Renal pelvis (tissue), 4 donors: ENCODE data around the gene CA5A. TPM values are rescaled to one million over a fixed set of nuclear protein-coding genes. Genes with fewer than 3 reads are reported as not detected.
"Not testable (repeated sequence)": the region's sequence is repeated elsewhere in the genome, so short reads cannot be mapped to it uniquely, and the experiment has no call there.

Source experiments
- DNase-seq: peaks from one replicate; pipeline ENCODE4 v3.0.0-alpha.2; 2013
- polyA plus RNA-seq, 3 donors: library from polyadenylated mRNA; unstranded; fragments of 120-200 nt; gene quantifications; one replicate each; pipeline ENCODE4 v1.2.1, GENCODE V29; 2013; ENCODE audit not compliant: insufficient read length in 3 of 3

Gene CA5A
- polyA plus RNA-seq, 3 donors, result 0.16 to 0.25 (median 0.17) TPM

DNA sequence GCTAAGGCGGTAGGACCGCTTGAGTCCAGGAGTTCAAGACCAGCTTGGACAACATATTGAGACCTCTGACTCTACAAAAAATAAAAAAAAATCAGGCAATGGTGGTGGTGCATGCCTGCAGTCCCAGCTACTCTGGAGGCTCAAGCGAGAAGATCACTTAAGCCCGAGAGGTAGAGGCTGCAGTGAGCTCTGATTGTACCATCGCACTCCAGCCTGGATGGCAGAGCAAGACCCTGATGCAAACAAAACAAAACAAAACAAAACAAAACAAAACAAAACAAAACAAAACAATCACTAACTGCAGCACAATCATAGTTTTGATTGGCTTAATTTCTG, 12.4 kb upstream of the CA5A start:
- DNase-seq, result no peak

GRCh38 chr16:87948119-87948545, 11.8 kb upstream of the CA5A start:
- no peak for DNase-seq

DNA sequence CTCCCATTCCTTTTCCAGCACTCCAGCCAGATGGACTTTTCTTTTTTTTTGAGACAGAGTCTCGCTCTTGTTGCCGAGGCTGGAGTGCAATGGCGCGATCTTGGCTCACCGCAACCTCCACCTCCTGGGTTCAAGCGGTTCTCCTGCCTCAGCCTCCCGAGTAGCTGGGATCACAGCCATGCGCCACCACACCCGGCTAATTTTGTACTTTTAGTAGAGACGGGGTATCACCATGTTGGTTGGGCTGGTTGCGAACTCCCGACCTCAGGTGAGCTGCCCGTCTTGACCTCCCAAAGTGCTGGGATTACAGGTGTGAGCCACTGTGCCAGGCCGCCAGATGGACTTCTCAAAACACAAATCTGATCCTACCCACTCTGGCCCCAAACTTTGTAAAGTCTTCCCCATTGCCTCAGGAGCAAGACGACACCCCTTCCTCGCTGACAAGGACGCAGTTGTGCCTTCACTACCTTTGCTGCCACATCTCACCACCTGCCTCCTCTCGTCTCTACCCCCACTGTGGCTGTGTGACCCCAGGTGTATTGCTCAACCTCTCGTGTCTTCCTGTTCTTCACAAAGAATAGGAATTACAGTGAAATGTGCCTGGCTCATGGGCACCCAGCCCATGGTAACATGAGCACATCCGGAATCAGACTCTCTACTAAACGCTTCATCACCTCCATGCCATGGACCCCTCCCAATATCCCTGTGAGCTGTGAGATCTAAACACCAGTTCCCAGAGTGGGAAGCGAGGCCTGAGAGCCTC, 11.2 kb upstream of the CA5A start:
- DNase-seq, result no peak

GRCh38 chr16:87946596-87947347, 10.4 kb upstream of the CA5A start:
- no peak for DNase-seq

GRCh38 chr16:87945351-87946042, 9.2 kb upstream of the CA5A start:
- DNase-seq, result peak; percentile 88

DNA sequence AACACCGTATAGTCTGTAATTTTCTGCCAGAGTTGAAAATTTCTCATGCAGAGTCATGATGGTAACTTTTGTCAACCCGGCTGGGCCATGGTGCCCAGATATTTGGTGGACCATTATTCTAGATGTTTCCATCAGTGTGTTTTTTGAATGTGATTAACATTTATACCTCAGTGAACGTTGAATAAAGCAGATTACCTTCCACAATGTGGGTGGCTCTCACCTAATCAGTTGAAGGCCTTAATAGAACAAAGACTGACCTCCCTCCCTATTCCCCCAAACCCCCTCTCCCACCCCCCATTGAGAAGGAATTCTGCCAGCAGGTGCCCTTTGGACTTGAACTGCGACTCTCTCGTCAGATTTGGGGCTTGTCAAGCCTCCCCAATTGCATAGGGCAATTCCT, 6.4 kb upstream of the CA5A start:
- DNase-seq, result no peak

- no peak for DNase-seq
Measured at GRCh38 chr16:87939562-87940423, 3.5 kb upstream of the CA5A start.

GRCh38 chr16:87938412-87938949, 2.2 kb upstream of the CA5A start:
- DNase-seq, result no peak

DNA sequence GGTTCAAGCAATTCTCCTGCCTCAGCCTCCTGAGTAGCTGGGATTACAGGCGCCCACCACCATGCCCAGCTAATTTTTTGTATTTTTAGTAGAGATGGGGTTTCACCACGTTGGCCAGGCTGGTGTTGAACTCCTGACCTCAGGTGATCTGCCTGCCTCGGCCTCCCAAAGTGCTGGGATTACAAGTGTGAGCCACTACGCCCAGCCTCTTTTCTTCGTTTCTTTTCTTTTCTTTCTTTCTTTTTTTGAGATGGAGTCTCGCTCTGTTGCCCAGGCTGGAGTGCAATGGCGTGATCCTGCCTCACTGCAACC, 858 bp upstream of the CA5A start:
- DNase-seq, result not testable (repeated sequence)

DNA sequence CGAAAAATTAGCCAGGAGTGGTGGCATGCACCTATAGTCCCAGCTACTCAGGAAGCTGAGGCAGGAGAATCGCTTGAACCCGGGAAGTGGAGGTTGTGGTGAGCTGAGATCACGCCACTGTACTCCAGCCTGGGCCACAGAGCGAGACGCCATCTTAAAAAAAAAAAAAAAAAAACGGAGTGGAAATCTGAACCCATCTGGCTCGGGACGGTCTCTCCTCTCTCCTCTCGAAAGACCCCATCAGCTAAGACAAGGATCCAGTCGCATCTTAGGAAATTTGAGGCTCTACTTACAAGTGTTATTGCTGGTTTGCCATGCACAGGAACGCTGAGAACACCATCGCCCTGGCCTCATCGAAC, 334 bp downstream of the CA5A start:
- DNase-seq, result not testable (repeated sequence)

DNA sequence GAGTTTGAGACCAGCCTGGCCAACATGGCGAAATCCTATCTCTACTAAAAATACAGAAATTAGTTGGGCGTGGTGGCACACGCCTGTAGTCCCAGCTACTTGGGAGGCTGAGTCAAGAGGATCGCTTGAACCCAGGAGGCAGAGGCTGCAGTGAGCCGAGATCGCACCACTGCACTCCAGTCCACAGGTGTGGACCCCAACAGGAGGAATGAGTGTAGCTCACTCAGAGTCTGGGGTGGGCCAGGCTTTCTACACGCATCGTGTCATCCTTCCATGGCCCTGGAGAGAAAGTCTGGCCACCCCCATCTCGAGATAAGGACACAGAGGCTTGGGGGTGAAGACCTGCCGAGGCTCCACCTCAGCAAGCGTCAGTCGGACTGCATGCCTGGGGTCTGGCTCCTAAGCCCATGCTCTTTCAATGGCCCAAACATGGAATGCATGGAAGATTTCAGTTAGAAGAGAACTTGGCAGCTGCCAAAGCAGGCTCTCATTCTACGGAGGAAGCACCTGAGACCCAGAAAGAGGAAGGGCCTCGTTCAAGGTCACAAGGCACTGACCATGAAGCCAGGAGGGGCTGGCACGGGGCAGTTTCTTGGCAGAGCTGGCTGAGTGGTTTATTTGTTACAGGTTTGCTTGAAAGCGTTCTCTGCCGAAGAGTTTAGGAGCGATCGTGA, 1.4 kb downstream of the CA5A start:
- not testable (repeated sequence) for DNase-seq

DNA sequence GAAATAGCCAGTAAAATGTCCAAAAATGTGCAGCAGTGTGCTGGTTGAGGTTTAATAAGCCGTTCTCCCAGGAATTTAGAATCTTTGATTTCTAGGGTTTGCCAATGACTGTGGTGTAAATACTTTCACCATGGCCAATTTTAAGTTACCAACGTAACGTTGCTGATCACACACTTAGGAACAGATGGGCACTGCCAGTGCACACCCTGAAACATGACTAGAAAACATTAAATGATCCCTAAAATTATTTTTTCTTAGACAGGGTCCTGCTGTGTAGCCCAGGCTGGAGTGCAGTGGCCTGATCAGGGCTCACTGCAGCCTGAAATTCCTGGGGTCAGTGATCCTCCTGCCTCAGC, 3.2 kb downstream of the CA5A start:
- DNase-seq, result no peak

GRCh38 chr16:87932475-87933139, 3.7 kb downstream of the CA5A start:
- DNase-seq, result not testable (repeated sequence)

- no peak for DNase-seq
Measured at GRCh38 chr16:87931504-87931903, 4.8 kb downstream of the CA5A start.

- no peak for DNase-seq
Measured at GRCh38 chr16:87930456-87930855, 5.9 kb downstream of the CA5A start.

- no peak for DNase-seq
Measured at GRCh38 chr16:87929986-87930385, 6.3 kb downstream of the CA5A start.

DNA sequence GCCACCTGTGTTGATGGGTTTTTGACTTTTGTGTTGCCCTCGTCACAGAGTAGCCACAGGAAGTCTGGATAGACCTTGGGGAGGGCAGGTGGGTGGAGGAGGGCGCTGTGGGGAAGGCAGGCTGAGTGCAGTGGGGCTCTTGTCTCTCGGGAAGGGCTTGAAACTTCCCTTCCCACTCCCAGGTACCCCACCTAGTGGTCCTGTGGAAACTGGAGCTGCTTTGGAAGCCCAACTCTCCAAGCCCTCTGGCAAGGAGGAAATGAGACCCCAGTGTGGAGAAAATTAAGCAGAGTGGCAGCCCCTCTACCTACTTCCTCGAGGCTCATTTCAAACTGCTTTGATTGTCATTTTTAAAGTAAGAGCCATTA, 9.2 kb downstream of the CA5A start:
- no peak for DNase-seq

GRCh38 chr16:87926246-87927194, 9.8 kb downstream of the CA5A start:
- DNase-seq, result no peak

- peak; percentile 87 for DNase-seq
Measured at GRCh38 chr16:87924811-87925670, 11.3 kb downstream of the CA5A start.
